ENCODE data around the gene NKX2-4.
"Not testable (repeated sequence)": the region's sequence is repeated elsewhere in the genome, so short reads cannot be mapped to it uniquely, and the experiment has no call there.

NKX2-4 gene

DNA sequence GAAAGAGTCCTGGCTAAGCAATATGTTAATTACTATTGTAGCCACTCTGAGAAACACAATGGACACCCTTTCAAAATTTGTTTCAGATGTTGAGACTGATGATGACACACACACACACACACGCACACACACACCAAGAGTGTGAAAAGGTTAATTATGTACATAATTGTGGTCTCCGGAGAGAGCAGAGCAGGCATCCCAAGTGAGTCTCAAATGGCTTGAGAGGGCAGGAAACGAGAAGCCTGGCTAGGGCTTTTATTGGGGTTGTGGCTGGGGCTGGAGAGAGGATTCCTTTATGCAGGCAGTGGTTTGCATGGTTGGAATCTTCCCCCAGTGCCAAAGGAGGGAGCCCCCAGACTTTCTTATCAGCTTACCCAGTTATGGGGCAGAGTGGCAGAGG is 38.2 kb upstream of the NKX2-4 start:
- no peak overlapping the region for H3K4me2 ChIP-seq (ENCODE audit: low read length)
- H3K4me3 ChIP-seq (ENCODE audit: low read depth, low read length): no peak overlapping the region
- no peak overlapping the region for H3K9ac ChIP-seq
- no peaks in the 10 kb centered on the region for H3K9me3 ChIP-seq (ENCODE audit: control insufficient read depth, low read length)
- no peaks in the 10 kb centered on the region for H3K4me1 ChIP-seq
- no peaks in the 10 kb centered on the region for H3K27me3 ChIP-seq (ENCODE audit: control insufficient read depth, insufficient read depth, low read length)
- H3K36me3 ChIP-seq (ENCODE audit: control insufficient read depth, insufficient read depth, low read length): no peaks in the 10 kb centered on the region
- H2AFZ ChIP-seq: no peak overlapping the region
- no peak overlapping the region for H3K27ac ChIP-seq
- no peaks in the 10 kb centered on the region for H3K79me2 ChIP-seq
- TF ChIP-seq, protein P1, sequence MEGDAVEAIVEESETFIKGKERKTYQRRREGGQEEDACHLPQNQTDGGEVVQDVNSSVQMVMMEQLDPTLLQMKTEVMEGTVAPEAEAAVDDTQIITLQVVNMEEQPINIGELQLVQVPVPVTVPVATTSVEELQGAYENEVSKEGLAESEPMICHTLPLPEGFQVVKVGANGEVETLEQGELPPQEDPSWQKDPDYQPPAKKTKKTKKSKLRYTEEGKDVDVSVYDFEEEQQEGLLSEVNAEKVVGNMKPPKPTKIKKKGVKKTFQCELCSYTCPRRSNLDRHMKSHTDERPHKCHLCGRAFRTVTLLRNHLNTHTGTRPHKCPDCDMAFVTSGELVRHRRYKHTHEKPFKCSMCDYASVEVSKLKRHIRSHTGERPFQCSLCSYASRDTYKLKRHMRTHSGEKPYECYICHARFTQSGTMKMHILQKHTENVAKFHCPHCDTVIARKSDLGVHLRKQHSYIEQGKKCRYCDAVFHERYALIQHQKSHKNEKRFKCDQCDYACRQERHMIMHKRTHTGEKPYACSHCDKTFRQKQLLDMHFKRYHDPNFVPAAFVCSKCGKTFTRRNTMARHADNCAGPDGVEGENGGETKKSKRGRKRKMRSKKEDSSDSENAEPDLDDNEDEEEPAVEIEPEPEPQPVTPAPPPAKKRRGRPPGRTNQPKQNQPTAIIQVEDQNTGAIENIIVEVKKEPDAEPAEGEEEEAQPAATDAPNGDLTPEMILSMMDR (IDR thresholded peaks at IDR 0.05): no peak

DNA sequence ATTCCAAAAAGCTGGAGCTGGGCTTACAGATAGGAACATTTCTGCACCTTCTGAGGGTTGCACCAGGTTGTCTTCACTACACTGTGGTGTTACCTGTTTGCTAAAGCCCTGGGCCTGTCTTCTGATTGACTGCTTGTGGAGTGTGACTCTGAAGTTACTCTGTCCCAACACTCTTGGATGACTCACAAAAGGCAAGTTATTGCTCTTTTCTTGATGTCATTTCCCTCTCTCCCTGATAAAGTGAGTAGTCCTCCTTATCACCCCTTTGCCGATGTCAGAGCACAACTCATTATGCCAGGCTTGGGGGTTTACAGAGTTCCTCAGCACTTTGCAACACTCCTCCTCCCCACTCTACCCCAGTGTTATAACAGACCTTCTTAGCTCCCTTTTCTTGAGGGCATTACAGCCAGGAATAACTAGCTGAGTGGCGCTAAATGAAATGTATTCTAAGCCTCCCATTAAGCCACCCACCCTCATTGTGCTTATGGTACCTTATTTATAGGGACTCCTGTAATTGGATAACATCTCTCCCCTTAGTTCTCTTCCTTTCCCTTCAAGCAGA is 36.1 kb upstream of the NKX2-4 start:
- Histone ChIP-seq H3K27me3 (ENCODE audit: control insufficient read depth, insufficient read depth, low read length) (no peaks in the 10 kb centered on the region), H3K4me2 (ENCODE audit: low read length) (no peak overlapping the region), H3K4me3 (ENCODE audit: low read depth, low read length) (no peak overlapping the region), H3K9ac (no peak overlapping the region), H3K79me2 (no peaks in the 10 kb centered on the region), H3K27ac (no peak overlapping the region), H2AFZ (no peak overlapping the region), H3K36me3 (ENCODE audit: control insufficient read depth, insufficient read depth, low read length) (no peaks in the 10 kb centered on the region), H3K9me3 (ENCODE audit: control insufficient read depth, low read length) (no peaks in the 10 kb centered on the region), H3K4me1 (no peaks in the 10 kb centered on the region)
- TF ChIP-seq, protein P1 (IDR thresholded peaks at IDR 0.05): no peak

DNA sequence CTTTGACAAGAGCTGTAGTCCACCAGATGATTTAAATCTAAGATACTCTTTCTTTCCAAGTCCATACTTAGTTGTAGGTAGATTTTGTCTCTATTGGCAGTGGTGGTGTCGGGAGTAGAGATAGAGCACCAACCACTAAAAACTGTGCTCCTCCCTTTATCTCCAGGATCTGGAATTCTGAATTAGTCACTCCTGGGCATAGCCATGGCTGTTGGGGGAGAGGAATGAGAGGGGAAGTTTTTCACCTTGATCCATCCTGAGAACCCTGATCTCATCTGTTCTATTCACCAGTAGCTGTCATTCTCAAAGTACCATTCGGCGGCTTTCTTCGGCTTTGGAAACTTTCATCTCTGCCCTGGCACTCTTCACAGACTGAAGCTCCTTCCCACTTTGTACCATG is 35.6 kb upstream of the NKX2-4 start:
- Histone ChIP-seq H3K4me3 (ENCODE audit: low read depth, low read length) (no peak overlapping the region), H3K4me1 (no peaks in the 10 kb centered on the region), H3K9ac (no peak overlapping the region), H2AFZ (no peak overlapping the region), H3K4me2 (ENCODE audit: low read length) (no peak overlapping the region), H3K27ac (no peak overlapping the region), H3K9me3 (ENCODE audit: control insufficient read depth, low read length) (no peaks in the 10 kb centered on the region), H3K27me3 (ENCODE audit: control insufficient read depth, insufficient read depth, low read length) (no peaks in the 10 kb centered on the region), H3K79me2 (no peaks in the 10 kb centered on the region), H3K36me3 (ENCODE audit: control insufficient read depth, insufficient read depth, low read length) (no peaks in the 10 kb centered on the region)
- TF ChIP-seq, protein P1 (IDR thresholded peaks at IDR 0.05): no peak

DNA sequence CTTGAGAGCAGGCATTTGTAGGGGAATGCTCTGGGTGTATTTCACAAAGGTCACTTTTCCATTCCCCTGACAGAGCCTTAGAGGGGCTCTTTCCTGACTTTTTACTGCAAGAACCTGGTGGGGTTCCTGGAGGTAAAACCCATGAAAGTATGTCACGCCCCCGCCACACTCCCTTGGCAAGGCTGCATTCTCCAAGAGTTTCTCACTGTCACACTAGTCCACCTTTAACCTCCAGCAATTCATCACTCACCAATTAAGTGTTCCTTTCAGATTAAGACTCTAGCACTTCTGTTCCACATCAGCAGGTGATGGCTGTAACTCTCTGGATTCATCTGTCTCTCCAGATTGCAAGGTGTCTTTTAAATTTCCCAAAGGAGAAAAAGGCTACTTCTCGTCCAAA is 32.7 kb upstream of the NKX2-4 start:
- Histone ChIP-seq H3K4me1 (no peaks in the 10 kb centered on the region), H3K79me2 (no peaks in the 10 kb centered on the region), H3K27me3 (ENCODE audit: control insufficient read depth, insufficient read depth, low read length) (no peaks in the 10 kb centered on the region), H3K36me3 (ENCODE audit: control insufficient read depth, insufficient read depth, low read length) (no peaks in the 10 kb centered on the region), H2AFZ (no peak overlapping the region), H3K9ac (no peak overlapping the region), H3K4me3 (ENCODE audit: low read depth, low read length) (no peak overlapping the region), H3K4me2 (ENCODE audit: low read length) (no peak overlapping the region), H3K9me3 (ENCODE audit: control insufficient read depth, low read length) (no peaks in the 10 kb centered on the region), H3K27ac (no peak overlapping the region)
- TF ChIP-seq, protein P1 (IDR thresholded peaks at IDR 0.05): no peak

DNA sequence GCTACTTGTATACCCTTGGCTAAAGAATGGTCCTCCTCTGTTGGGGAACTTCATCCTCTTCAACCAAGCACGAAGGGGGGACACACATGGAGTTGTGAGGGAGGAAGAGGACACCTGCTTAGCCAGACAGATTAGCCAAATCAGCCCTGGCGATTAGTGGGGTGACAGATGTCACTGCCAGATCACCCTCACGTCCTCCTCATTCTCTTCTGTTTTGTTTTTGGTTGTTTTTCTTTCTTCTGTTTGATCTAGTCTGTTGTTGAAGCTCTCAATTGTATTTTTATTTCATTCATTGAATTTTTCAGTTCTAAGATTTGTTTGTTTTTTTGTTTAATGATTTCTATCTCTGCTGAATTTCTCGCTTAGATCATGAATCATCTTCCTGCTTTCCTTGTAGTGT is 27.5 kb upstream of the NKX2-4 start:
- Histone ChIP-seq H3K9me3 (ENCODE audit: control insufficient read depth, low read length) (no peaks in the 10 kb centered on the region), H2AFZ (no peak overlapping the region), H3K9ac (no peak overlapping the region), H3K4me3 (ENCODE audit: low read depth, low read length) (no peak overlapping the region), H3K27me3 (ENCODE audit: control insufficient read depth, insufficient read depth, low read length) (no peaks in the 10 kb centered on the region), H3K4me2 (ENCODE audit: low read length) (no peak overlapping the region), H3K27ac (no peak overlapping the region), H3K4me1 (no peaks in the 10 kb centered on the region), H3K79me2 (no peaks in the 10 kb centered on the region), H3K36me3 (ENCODE audit: control insufficient read depth, insufficient read depth, low read length) (no peaks in the 10 kb centered on the region)
- TF ChIP-seq, protein P1 (IDR thresholded peaks at IDR 0.05): no peak

DNA sequence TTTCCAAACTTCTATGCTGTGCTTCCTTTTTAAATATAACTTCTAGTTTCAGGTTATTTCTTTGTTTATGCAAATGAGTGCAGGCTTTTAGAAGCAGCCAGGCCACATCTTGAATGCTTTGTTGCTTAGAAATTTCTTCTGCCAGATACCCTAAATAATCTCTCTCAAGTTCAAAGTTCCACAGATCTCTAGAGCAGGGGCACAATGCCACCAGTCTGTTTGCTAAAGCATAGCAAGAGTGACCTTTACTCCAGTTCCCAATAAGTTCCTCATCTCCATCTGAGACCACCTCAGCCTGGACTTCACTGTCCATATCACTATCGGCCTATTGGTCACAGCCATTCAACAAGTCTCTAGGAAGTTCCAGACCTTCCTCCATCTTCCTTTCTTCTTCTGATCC is 26.4 kb upstream of the NKX2-4 start:
- not testable (repeated sequence) for H3K27me3 ChIP-seq (ENCODE audit: control insufficient read depth, insufficient read depth, low read length); H3K4me1 ChIP-seq; H3K9me3 ChIP-seq (ENCODE audit: control insufficient read depth, low read length); H3K4me3 ChIP-seq (ENCODE audit: low read depth, low read length); H3K27ac ChIP-seq; H3K9ac ChIP-seq; H2AFZ ChIP-seq; H3K4me2 ChIP-seq (ENCODE audit: low read length); H3K36me3 ChIP-seq (ENCODE audit: control insufficient read depth, insufficient read depth, low read length); H3K79me2 ChIP-seq

Data from parathyroid adenoma (tissue), 2 donors.